PC-9 (cell line): ENCODE results near the gene PRR5L.

Source experiments
- CTCF ChIP-seq: fragments of 200-600 bp; sonication (generic); conservative IDR thresholded peaks from 2 replicates; pipeline ENCODE4 v1.6.1; 2017; ENCODE audit warnings: mixed run types, antibody characterized with exemption, mild to moderate bottlenecking, moderate library complexity
- EZH2 ChIP-seq: fragments of 200-600 bp; sonication (generic); IDR thresholded peaks from 2 replicates; pipeline ENCODE4 v1.8.0; 2017; ENCODE audit warnings: antibody characterized with exemption, low read depth

DNA sequence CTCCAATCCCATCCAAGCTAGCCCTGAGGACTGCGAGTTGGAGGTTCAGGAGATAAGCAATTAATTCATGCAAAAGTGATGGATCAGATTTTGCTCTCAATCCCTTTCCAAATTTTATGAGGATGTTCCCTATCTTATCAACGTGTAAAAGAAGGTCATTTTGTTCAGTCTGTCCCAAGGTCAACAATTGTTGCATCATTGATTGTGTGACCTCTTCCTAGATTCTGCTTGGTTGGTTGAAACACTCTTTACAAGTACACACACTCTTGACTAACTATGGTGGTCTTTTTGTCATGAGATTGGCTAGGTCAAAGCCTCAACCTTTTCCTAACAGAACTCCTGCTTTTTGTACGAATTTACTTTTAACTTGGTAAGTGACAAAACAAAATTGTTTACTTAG is 48.6 kb upstream of the PRR5L start:
- TF ChIP-seq CTCF (no peak), EZH2 (no peak)
